SH-SY5Y (cell line): ENCODE data around the gene ZMIZ1.

Experiments
- GATA2 ChIP-seq: IDR thresholded peaks from 2 replicates; pipeline ENCODE4 v1.6.1; 2011; ENCODE audit warnings: mild to moderate bottlenecking, low read depth, low read length
- GATA3 ChIP-seq: IDR thresholded peaks from 2 replicates; pipeline ENCODE4 v1.6.1; 2011; ENCODE audit warnings: low read depth, mild to moderate bottlenecking, low read length, moderate library complexity

Gene ZMIZ1

GRCh38 chr10:79128241-79128922 lies 59.6 kb downstream of the ZMIZ1 start:
- TF ChIP-seq GATA3: no peak
- TF ChIP-seq GATA2: no peak

- TF ChIP-seq GATA2: peak; percentile 51; the same call in 1 of the 2 replicates
- no peak for TF ChIP-seq GATA3
These were observed 60.1 kb downstream of the ZMIZ1 start for GRCh38 chr10:79128923-79129305.

- TF ChIP-seq GATA2: no peak
- no peak for TF ChIP-seq GATA3
These were observed 60.7 kb downstream of the ZMIZ1 start for GRCh38 chr10:79129361-79129997.

- TF ChIP-seq GATA2 (no peak), GATA3 (no peak)
These were observed 61.5 kb downstream of the ZMIZ1 start for GRCh38 chr10:79130255-79130654.

GRCh38 chr10:79130846-79131245 lies 62.1 kb downstream of the ZMIZ1 start:
- TF ChIP-seq GATA2 (no peak), GATA3 (no peak)

- TF ChIP-seq GATA3: no peak
- TF ChIP-seq GATA2: no peak
These were observed 63.3 kb downstream of the ZMIZ1 start for GRCh38 chr10:79131836-79132631.

- TF ChIP-seq GATA3: no peak
- TF ChIP-seq GATA2: no peak
These were observed 64.1 kb downstream of the ZMIZ1 start for GRCh38 chr10:79132681-79133381.

- TF ChIP-seq GATA2: no peak
- no peak for TF ChIP-seq GATA3
These were observed 64.7 kb downstream of the ZMIZ1 start for GRCh38 chr10:79133416-79133815.

GRCh38 chr10:79135790-79136189 lies 67.0 kb downstream of the ZMIZ1 start:
- TF ChIP-seq GATA2 (no peak), GATA3 (no peak)

- TF ChIP-seq GATA2 (no peak), GATA3 (no peak)
These were observed 67.7 kb downstream of the ZMIZ1 start for GRCh38 chr10:79136236-79137005.

- TF ChIP-seq GATA2 (no peak), GATA3 (no peak)
These were observed 68.6 kb downstream of the ZMIZ1 start for GRCh38 chr10:79137300-79137756.

GRCh38 chr10:79137826-79138225 lies 69.1 kb downstream of the ZMIZ1 start:
- TF ChIP-seq GATA3: no peak

- no peak for TF ChIP-seq GATA3
These were observed 69.8 kb downstream of the ZMIZ1 start for GRCh38 chr10:79138449-79139123.
